Body of pancreas (tissue), 4 donors: ENCODE data around the gene LRRC9.

Source experiments
- POLR2A ChIP-seq, 3 donors: fragments of 450-650 bp; IDR thresholded peaks; one replicate each; pipeline ENCODE4 v1.6.1; 2016; ENCODE audit warnings: antibody characterized with exemption in 3 of 3, mild to moderate bottlenecking in 2 of 3
- TF ChIP-seq, protein P1 (sequence below), 7 experiments: fragments of 450-650 bp in 4 of 7; fragments of 200-600 bp in 3 of 7; sonication (generic) in 3 of 7; IDR thresholded peaks; one replicate each; pipeline ENCODE4 v1.5.1; 2016 to 2019; ENCODE audit warnings: antibody characterized with exemption in 7 of 7

DNA sequence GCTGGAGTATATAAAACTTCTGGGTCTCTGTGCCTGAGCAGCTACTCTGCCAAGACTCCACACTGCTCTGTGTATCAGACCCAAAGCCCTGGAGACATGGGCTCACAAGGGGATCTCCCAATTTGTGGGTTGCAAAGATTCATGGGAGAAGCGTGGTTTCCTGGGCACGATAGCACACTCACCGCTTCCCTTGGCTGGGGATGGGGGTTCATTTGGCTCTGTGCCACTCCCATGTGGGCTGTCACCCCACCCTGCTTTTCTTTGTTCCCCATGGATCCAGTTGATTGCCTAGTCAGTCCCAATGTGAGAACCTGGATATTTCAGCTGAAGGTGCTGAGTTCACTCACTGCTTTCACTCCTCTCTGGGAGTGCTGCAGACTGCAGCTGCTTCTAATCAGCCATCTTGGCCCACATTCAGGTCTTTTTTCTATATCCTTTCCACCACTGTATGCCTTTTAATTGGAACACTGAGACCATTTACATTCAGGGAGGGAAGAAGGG is 131.8 kb downstream of the LRRC9 start:
- no peak for TF ChIP-seq POLR2A (IDR thresholded peaks at IDR 0.05)
- TF ChIP-seq, protein P1, sequence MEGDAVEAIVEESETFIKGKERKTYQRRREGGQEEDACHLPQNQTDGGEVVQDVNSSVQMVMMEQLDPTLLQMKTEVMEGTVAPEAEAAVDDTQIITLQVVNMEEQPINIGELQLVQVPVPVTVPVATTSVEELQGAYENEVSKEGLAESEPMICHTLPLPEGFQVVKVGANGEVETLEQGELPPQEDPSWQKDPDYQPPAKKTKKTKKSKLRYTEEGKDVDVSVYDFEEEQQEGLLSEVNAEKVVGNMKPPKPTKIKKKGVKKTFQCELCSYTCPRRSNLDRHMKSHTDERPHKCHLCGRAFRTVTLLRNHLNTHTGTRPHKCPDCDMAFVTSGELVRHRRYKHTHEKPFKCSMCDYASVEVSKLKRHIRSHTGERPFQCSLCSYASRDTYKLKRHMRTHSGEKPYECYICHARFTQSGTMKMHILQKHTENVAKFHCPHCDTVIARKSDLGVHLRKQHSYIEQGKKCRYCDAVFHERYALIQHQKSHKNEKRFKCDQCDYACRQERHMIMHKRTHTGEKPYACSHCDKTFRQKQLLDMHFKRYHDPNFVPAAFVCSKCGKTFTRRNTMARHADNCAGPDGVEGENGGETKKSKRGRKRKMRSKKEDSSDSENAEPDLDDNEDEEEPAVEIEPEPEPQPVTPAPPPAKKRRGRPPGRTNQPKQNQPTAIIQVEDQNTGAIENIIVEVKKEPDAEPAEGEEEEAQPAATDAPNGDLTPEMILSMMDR (IDR thresholded peaks at IDR 0.05), result no peak
